Endothelial cell of umbilical vein (primary cell): Measurements from ENCODE around the gene BRME1. TPM values are rescaled to one million over a fixed set of nuclear protein-coding genes. Genes with fewer than 3 reads are reported as not detected.

Experiments used
- BruUV-seq: library from RNA; stranded (reverse); fragments of 400-500 nt; replicated peaks from 2 replicates; lab custom pipeline; 2021; lab: Mats Ljungman, UMichigan
- CTCF ChIA-PET: fragments of 300-600, 350-600 bp; sonication (Branson Sonifier 250); formaldehyde crosslinking; loops from one replicate; lab custom pipeline; 2021; ENCODE audit warnings: antibody characterized with exemption, inconsistent platforms; lab: Charles Lee
- POLR2A ChIA-PET: fragments of 300-600, 350-600 bp; sonication (Branson Sonifier 250); formaldehyde crosslinking; loops from one replicate; lab custom pipeline; 2021; ENCODE audit warnings: antibody characterized with exemption, inconsistent platforms; lab: Charles Lee
- DNase-seq: peaks from one replicate; pipeline ENCODE4 v3.0.0-alpha.2; 2011; ENCODE audit warnings: low read depth, low spot score
- FAIRE-seq: peaks from 2 replicates; lab custom pipeline; 2011; peaks lifted over from hg19 to GRCh38; lab: Jason Lieb, UNC
- H2AFZ ChIP-seq: 2 replicates; pipeline ENCODE4 v1.6.0; 2012; ENCODE audit warnings: low read depth, low read length, control low read depth, inconsistent platforms
- H3K27ac ChIP-seq: 2 replicates; pipeline ENCODE4 v1.5.1; 2011; ENCODE audit warnings: low read depth, mild to moderate bottlenecking, control low read depth, low read length, moderate library complexity; ENCODE audit not compliant: insufficient read depth
- H3K27me3 ChIP-seq, 2 experiments: 2 replicates each; pipeline versions ENCODE4 v1.6.0 to v1.6.1; 2011; ENCODE audit warnings: low read length in 2 of 2, mixed read lengths in 1 of 2; ENCODE audit not compliant: control insufficient read depth in 2 of 2, insufficient read depth in 2 of 2
- H3K36me3 ChIP-seq, 2 experiments: 2 replicates in 1 of 2; 3 replicates in 1 of 2; pipeline ENCODE4 v1.5.1; 2011; ENCODE audit warnings: low read length in 2 of 2, mild to moderate bottlenecking in 1 of 2, moderate library complexity in 1 of 2; ENCODE audit not compliant: control insufficient read depth in 2 of 2, insufficient read depth in 2 of 2; ENCODE audit errors: extremely low read depth in 1 of 2
- H3K4me1 ChIP-seq: 3 replicates; pipeline ENCODE4 v1.5.1; 2011; ENCODE audit warnings: mild to moderate bottlenecking, low read length; ENCODE audit not compliant: control insufficient read depth, insufficient read depth; ENCODE audit errors: extremely low read depth
- H3K4me2 ChIP-seq: 2 replicates; pipeline ENCODE4 v1.6.1; 2011; ENCODE audit warnings: low read length, control low read depth, mixed read lengths; ENCODE audit not compliant: insufficient read depth
- H3K4me3 ChIP-seq, 3 experiments: fragments of 200-600 bp in 1 of 3; sonication (generic), shearing (Covaris generic) in 1 of 3; replicated peaks in 1 of 3; 2 replicates each; pipeline ENCODE4 v1.5.1; 2011 to 2016; ENCODE audit warnings: control low read depth in 3 of 3, low read length in 3 of 3, mild to moderate bottlenecking in 2 of 3, inconsistent platforms in 1 of 3, low read depth in 1 of 3, moderate library complexity in 1 of 3; ENCODE audit not compliant: insufficient read depth in 1 of 3
- H3K79me2 ChIP-seq: 2 replicates; pipeline ENCODE4 v1.6.0; 2012; ENCODE audit warnings: low read length, inconsistent platforms; ENCODE audit not compliant: control insufficient read depth, insufficient read depth
- H3K9ac ChIP-seq: replicated peaks from 2 replicates; pipeline ENCODE3; 2011; ENCODE audit warnings: low read length, control low read depth; ENCODE audit not compliant: insufficient read depth; ENCODE audit errors: extremely low read depth
- H3K9me1 ChIP-seq: replicated peaks from 3 replicates; pipeline ENCODE4 v1.6.0; 2011; ENCODE audit warnings: mild to moderate bottlenecking, low read length; ENCODE audit not compliant: control insufficient read depth, insufficient read depth; ENCODE audit errors: extremely low read depth
- H3K9me3 ChIP-seq: replicated peaks from 2 replicates; pipeline ENCODE4 v1.5.1; 2012; ENCODE audit warnings: low read length, inconsistent platforms; ENCODE audit not compliant: control insufficient read depth, insufficient read depth
- H4K20me1 ChIP-seq: replicated peaks from 2 replicates; pipeline ENCODE3; 2011; ENCODE audit warnings: mild to moderate bottlenecking, low read length; ENCODE audit not compliant: control insufficient read depth, insufficient read depth; ENCODE audit errors: extremely low read depth
- CTCF ChIP-seq, 2 donors: IDR thresholded peaks; 1 replicate in 1 of 2; 2 replicates in 1 of 2; pipeline ENCODE4 v1.5.1; 2011; ENCODE audit warnings: low read length in 2 of 2, mild to moderate bottlenecking in 2 of 2, moderate library complexity in 2 of 2, control low read depth in 1 of 2, inconsistent platforms in 1 of 2, low read depth in 1 of 2; ENCODE audit not compliant: insufficient read depth in 1 of 2; ENCODE audit errors: extremely low read depth in 1 of 2
- FOS ChIP-seq: IDR thresholded peaks from 2 replicates; pipeline ENCODE4 v1.6.1; 2011; ENCODE audit warnings: mild to moderate bottlenecking, low read length, moderate library complexity, borderline replicate concordance; ENCODE audit not compliant: insufficient read depth
- GATA2 ChIP-seq: IDR thresholded peaks from 2 replicates; pipeline ENCODE4 v1.7.0; 2011; ENCODE audit warnings: low read depth, mild to moderate bottlenecking, moderate library complexity, mixed read lengths, low read length; ENCODE audit not compliant: insufficient read length, insufficient read depth
- JUN ChIP-seq: IDR thresholded peaks from 2 replicates; pipeline ENCODE4 v1.6.1; 2011; ENCODE audit warnings: borderline replicate concordance, low read depth; ENCODE audit not compliant: insufficient read length, insufficient read depth
- MAX ChIP-seq: IDR thresholded peaks from 2 replicates; pipeline ENCODE4 v1.6.1; 2011; ENCODE audit not compliant: insufficient read depth, insufficient read length
- MYC ChIP-seq: IDR thresholded peaks from one replicate; pipeline ENCODE4 v1.6.1; 2011; ENCODE audit warnings: mild to moderate bottlenecking, low read depth, low read length
- POLR2A ChIP-seq: IDR thresholded peaks from 2 replicates; pipeline ENCODE4 v1.6.1; 2012; ENCODE audit warnings: low read depth, mild to moderate bottlenecking, control low read depth, low read length
- POLR2AphosphoS5 ChIP-seq: IDR thresholded peaks from 2 replicates; pipeline ENCODE4 v1.6.1; 2012; ENCODE audit warnings: low read depth, mild to moderate bottlenecking, control low read depth, low read length, moderate library complexity; ENCODE audit not compliant: insufficient read depth
- dilution Hi-C: fragments of 300-500 bp; cut with MboI; formaldehyde crosslinking; loops from one replicate; pipeline ENCODE4 v1.15.0; 2019; ENCODE audit warnings: low sequenced_read_pairs; ENCODE audit not compliant: extremely low pct_ligation_motif_present
- intact Hi-C: fragments of 100-400 bp; cut with micrococcal nuclease; formaldehyde crosslinking; loops from one replicate; pipeline ENCODE4 v1.10.0; 2022
- polyA plus RNA-seq, 4 experiments: library from polyadenylated mRNA; depleted of rRNA in 3 of 4; stranded (reverse) in 3 of 4; unstranded in 1 of 4; fragments of >200 nt; gene quantifications; 2 replicates each; pipeline versions ENCODE4 v1.2.1 to v1.2.3, GENCODE V29; 2011 to 2012; ENCODE audit warnings: missing spikeins in 1 of 4
- total RNA-seq: library from RNA; stranded (reverse); gene quantifications from 2 replicates; pipeline ENCODE4 v1.2.3, GENCODE V29; 2021

The BRME1 gene
- total and polyA plus RNA-seq, 2 donors (not counting 3 experiments of a cell fraction or from before 2014, with no cell fraction given): 0.69 to 2.5 TPM

DNA sequence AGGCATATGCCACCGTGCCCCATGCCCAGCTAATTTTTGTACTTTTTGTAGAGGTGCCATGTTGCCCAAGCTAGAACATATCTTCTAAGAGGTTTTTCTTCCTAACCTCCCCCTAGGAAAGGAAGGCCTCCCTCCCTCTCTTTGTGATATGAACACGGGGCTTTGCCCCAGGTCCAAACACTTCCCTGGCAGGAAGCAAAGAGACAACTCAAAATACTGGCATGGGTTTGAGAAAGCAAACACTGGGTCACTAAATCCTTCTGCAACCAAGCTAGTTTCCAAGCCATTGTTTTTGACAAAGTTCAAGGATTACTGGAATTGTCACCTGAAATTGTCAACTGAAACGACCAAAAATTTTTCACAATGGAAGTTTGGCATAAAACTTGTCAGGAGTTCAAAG is 8.9 kb upstream of the BRME1 start:
- Histone ChIP-seq H3K79me2 (no peaks in the 10 kb centered on the region), H3K4me1 (no peaks in the 10 kb centered on the region), H2AFZ (no peak overlapping the region), H3K27me3 (no peaks in the 10 kb centered on the region), H3K36me3 (peaks cover 2 to 13% of the 10 kb centered on the region in 2 experiments), H3K4me2 (no peak overlapping the region), H3K9me1 (no peaks in the 10 kb centered on the region), H3K27ac (no peak overlapping the region), H3K9me3 (no peaks in the 10 kb centered on the region), H3K9ac (no peak overlapping the region), H4K20me1 (no peaks in the 10 kb centered on the region), H3K4me3 (no peak overlapping the region)
- TF ChIP-seq GATA2: no peak
- TF ChIP-seq MYC: no peak
- TF ChIP-seq POLR2A: no peak
- TF ChIP-seq FOS: no peak
- DNase-seq: no peak
- ChIA-PET CTCF (interaction anchor here (1.0 kb wide), 1 partner anchor 9 kb away, joined by 3 read pairs; the partner anchor contains the start of genes BRME1 and CC2D1A), POLR2A (no interaction called here)
- dilution Hi-C loops: no loop called here
- no peak for FAIRE-seq
- intact Hi-C loops: no loop called here
- no TSS peak for BruUV-seq

- no peak for DNase-seq
- no peak overlapping the region for H3K4me2 ChIP-seq
- H3K9me1 ChIP-seq: no peaks in the 10 kb centered on the region
- CTCF ChIA-PET: interaction anchor here (1.4 kb wide), 1 partner anchor 146 kb away, joined by 3 read pairs; no protein-coding TSS in a partner anchor
- H3K4me1 ChIP-seq: no peaks in the 10 kb centered on the region
- BruUV-seq: no TSS peak
- no peaks in the 10 kb centered on the region for H3K27me3 ChIP-seq
- H3K4me3 ChIP-seq: no peak overlapping the region
- H3K79me2 ChIP-seq: no peaks in the 10 kb centered on the region
- TF ChIP-seq MAX (no peak), CTCF (IDR thresholded peaks at IDR 0.05; ENCODE audit: extremely low read depth in 1 of 2, insufficient read depth in 1 of 2, low read depth in 1 of 2, low read length in 2 of 2) (no peak), POLR2A (no peak), POLR2AphosphoS5 (no peak), JUN (no peak), FOS (no peak)
- FAIRE-seq: no peak
- H3K9ac ChIP-seq: no peak overlapping the region
- POLR2A ChIA-PET: no interaction called here
- no peak overlapping the region for H2AFZ ChIP-seq
- no peak overlapping the region for H3K27ac ChIP-seq
- no peaks in the 10 kb centered on the region for H4K20me1 ChIP-seq
- H3K36me3 ChIP-seq: peaks cover 1 to 14% of the 10 kb centered on the region in 2 experiments
- no peaks in the 10 kb centered on the region for H3K9me3 ChIP-seq
- dilution Hi-C loops (no loop called here), intact Hi-C loops (no loop called here)
These were observed 7.4 kb upstream of the BRME1 start for GRCh38 chr19:13913352-13913751.
